NCI-H748 (cell line): Measurements from ENCODE around the gene C11orf71.

Experiments used
- DNase-seq: peaks from one replicate; lab custom pipeline; 2025; ENCODE audit not compliant: unreplicated experiment; lab: John Stamatoyannopoulos, UW

C11orf71 gene

DNA sequence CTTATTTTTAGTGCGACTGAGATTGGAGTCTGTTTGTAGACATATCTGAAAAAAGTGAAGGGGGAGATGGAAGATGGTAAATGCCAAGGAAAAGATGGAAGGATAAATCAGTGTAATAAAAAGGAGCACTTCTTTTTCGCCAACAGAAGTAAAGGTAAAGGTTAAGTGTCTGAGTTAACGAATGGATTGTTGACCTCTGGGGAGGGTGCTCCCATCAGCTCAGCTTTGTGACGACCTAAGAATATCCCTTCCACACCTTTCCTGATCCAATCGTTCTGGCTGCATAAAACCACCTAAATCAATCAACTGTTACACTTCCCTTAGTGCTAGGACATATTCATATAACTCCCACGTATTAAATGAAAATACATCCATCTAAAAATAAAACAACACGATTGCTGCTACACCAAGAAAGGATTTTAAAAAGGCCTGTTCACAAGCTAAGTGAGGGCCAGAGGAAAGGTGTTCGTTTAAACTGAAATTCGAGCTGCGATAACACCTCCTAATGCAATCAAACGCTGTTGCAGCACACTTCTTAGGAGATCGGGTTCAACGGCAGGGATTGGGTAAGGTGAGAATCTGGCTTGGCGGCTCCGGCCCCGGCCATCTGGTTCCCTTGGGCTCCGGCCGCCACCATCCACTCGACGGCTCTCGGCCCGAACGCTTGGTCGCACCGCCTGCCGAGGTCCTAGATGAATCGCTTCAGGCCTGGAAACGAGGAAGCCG, 658 bp downstream of the C11orf71 start:
- peak; percentile 84 for DNase-seq

DNA sequence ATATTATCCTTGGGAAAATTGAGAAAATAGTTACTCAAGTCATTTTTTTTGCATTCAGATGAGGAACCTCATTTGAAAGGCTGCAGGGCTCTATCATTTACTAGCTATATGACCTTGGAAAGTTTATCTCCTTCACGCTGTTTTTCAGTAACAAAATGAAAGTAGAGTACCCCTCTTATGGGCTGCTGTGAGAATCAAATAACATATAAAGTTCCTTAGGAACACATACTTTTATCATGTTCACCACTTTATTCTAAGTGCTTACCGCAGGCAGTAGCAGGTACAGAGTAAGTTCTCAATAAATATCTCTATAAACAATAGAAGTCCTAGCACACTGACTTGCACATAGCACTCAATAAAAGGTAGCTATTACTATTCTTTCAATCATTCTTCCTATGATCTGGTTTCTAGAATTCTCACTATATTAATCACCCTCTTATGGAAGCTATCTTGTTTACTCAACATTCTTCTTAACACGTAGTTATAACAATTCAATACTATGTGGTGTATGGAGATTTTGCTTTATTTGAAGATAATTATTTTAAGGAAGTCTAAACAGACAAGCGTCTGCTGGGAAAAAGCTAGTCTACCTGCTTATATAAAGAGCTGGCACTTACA, 1.9 kb downstream of the C11orf71 start:
- no peak for DNase-seq

DNA sequence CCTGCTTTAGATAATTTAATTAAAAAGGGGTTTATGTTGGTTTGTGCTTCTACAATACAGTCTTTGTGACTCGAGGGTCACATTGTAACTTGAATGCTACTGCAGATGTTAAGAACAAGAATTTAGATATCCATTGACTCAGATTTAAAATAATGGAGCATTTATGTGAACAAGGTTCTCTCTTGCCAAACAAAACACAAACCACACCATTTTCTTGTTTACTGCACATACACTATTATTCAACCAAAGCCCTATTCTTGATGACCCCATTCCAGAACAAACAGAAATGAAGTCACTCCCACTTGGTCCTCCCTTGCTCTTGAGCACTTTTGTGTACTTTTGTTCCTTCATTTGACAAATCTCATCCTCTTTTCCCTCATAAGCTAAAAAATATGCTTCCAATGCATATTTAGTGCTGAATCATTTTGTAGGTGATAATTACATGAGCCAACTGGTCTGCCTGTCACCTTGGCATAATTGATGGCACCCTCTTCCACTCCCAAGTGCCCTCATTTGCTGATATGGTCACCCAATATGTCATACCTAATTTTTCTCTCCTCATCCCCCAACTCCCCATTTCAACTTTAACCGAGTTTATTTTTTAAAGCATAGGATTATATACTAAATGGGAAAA, 2.8 kb downstream of the C11orf71 start:
- no peak for DNase-seq

DNA sequence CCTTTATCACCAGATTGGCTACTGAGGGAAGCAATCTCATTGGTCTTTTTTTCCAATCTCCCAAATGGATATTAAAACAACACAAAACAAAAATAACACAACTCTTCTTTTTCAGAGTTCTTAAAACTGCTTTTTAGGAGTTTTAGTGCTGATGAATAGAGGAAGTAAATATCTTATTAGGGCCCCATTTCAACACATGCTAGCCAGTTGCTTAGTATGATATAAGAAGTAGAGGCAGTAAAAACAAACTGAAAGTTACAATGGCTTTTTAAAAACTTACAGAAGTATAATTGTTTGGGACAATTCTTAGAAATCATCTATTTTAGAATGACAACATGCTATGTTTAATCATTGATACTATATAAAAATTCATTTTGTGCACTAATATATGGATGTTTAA, 3.4 kb downstream of the C11orf71 start:
- no peak for DNase-seq

DNA sequence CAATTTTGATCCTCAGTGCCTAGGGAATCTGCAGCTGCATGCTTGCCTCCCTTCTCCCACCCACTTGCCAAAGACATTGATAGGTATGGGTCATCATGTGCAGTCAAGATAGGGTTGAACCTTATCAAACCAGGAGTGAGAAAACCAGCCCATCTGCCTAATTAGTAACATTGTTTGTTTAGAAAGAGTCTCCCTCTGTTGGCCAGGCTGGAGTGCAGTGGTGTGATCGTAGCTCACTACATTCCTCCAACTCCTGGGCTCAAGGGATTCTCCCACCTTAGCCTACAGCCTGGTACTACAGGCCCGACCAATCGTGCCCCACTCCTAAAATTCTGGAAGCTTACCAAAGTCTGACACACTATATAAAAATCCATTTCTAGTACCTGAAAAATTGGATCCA, 4.6 kb downstream of the C11orf71 start:
- peak; percentile 10 for DNase-seq

DNA sequence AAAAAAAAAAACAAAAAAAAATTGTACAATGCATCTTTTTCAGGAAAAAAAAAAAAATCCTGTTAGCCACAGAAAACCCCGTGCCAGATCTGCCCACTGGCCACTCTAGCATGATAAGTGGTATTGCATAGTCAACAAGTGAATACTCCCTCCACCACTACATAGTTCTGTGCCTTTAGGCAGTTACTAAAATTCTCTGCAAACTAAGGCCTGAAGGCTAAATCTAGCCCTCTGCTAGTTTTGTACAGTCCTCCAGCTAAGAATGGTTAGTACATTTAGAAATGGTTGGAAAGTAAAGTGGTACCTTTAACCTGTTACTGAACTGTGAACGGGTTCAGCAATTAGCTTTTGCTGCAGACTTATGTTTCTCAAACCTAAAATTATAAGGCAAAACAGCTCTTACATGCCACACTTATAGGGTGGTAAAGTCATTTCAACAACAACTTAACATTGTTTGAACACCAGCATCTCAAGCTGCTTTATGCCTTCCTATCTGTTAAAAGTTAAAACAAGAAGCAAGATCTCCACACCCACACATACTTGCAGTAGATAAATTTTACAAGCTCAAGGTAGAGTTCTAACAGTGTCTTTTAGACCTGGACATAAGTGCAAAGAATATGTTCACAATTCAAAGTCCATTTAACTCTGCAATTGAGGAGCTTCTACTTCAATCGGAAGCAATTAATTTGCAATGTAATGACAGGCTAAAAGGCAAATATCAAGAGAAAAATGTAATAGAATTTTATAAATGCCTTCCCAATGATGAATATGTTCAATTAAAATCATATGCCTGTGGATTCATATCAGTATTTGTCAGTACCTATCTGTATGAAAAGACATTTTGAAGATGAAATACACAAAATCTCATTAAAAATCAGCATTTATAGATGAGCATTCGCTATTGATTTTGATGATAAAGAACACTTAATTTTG, 7.3 kb downstream of the C11orf71 start:
- DNase-seq = no peak

DNA sequence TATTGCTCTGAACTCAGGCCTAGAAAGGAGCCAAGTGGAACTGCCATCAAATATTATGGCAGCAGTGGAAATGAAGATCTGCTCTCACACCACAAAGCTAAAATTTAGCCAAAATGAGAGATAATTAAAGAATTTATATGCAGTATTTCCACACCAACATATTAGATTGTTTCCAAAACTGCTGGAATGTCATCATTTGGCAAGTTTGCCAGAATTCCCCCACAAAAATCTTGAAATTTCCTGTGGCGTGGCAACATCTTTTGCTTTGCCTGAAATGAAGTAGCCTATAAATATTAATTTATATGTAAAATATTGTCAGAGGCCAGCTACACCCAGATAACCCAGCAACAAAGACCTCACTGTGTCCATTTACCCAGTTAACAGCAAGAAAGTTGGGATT, 13.8 kb downstream of the C11orf71 start:
- DNase-seq = no peak

DNA sequence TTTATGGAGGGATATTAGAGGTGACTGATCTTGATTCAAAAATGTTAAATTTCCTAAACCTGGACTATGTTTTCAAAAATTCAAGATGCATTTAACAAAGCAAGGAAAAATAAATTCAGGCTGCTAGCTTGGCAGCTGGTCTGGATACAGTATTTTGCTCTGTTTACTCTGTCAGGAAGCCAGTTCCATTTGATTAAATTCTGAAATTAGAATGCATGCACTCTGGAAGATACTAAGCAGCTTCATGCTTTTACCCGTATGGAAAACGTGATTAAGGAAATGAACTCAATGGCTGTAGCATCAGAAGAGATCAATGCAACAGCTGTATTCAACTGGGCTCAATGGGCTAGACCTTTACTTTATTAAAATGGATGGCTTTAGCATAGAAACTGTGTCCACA, 14.2 kb downstream of the C11orf71 start:
- no peak for DNase-seq

DNA sequence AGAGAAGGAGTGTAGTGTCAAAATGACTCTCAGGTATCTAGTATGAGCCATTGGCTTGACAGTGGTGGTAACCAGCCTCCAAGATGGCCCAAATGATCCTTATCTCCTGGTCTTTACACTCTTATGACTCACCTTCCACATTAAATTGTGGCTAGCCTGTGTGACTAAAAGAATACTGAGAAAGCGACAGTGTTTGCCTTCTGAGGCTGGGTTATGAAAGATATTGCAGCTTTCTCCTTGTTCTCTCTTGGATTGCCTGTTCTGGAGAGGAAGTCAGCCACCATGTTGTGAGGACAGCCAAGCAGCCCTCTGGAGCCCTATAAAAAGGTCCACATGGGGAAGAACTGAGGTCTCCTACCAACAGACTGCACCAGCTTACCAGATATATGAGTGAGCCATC, 15.8 kb downstream of the C11orf71 start:
- no peak for DNase-seq

DNA sequence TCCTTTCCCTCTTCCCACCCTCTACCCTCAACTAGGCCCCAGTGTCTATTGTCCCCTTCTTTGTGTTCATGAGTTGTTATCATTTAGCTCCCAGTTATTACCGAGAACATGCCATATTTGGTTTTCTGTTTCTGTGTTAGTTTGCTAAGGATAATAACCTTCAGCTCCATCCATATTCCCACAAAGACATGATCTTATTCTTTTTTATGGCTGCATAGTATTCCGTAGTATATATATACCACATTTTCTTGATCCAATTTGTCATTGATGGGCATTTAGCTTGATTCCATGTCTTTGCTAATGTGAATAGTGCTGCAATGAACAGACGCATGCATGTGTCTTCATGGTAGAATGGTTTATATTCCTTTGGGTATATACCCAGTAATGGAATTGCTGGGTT, 17.8 kb downstream of the C11orf71 start:
- DNase-seq = no peak

DNA sequence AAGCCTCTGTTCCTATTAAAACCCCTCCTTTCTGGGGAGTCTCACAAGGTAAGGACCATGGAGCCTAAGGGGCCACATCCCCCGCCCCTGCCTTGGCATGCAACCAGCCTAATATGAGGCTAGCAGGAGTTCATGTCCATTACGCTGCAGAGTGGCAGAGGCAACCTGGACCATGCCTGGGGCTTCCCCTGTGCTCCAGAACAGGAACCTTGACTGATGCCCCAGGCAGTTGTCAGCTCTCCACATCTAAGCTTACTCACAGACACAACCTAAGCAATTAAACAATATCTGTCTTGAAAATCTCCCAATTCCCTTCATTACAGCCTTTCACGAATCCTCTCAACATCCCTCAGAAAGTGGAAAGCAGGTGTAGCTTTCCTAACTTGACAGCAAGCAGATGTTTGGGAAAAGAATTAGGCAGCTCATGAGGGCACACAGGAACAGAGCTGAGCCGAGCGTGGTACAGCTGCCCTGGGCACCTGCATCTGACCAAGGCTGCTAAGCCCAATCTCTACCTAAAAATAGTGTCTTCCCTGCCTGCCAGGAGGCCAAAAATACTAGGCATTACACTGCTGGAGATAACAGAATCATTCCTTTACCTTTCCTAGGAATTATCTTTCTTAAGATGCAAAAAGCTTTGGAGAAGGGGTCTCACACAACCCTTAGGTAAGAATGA, 20.8 kb downstream of the C11orf71 start:
- DNase-seq = no peak

DNA sequence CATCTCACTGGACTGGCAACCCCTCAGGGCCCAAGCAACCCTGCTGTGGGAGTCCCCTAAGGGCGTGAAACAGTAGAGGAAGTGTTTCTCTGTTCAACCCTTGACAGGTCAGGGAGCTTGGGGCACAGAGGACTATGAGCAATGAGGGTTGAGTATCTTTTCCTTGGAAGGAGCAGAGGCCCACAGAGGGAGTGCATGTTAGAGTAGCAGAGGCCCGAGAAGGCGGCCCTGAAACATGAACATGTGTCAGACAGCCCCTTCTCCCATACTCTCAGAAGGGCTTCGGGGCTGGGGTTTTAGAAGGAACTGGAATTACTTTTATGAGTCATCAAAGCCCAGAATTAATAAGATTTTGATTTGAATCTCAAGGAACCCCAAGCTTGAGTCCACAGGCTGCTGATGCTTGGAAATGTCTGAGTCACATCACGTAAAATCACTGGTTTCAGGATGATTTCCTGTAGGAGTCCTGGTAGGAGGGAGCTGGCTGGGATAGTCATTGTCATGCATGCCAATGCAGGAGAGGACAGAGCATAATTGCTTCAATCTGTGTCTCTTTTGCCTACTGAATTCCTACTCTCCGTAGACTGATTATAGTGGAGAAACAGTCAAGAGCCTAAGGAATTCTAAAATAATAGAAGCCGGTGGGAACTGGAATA, 22.6 kb downstream of the C11orf71 start:
- DNase-seq = no peak

DNA sequence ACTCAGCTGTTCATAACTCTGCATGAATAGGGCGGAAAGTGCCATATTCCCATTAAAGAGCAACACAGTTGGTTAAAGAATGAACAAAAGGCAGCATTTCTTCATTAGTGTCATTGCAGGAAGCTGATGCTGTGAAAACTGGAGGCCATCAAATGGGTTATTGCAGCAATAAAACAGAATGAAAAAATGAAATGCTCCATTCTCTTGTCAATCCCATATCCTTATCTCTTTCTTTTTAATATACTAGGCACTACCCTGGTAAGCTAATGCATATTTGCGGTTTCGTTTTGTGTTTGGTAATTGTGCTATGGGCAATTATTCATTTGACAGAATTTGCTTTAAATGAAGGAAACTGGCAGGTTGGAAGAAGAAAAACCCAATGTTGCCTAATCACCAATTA, 25.3 kb downstream of the C11orf71 start:
- no peak for DNase-seq

DNA sequence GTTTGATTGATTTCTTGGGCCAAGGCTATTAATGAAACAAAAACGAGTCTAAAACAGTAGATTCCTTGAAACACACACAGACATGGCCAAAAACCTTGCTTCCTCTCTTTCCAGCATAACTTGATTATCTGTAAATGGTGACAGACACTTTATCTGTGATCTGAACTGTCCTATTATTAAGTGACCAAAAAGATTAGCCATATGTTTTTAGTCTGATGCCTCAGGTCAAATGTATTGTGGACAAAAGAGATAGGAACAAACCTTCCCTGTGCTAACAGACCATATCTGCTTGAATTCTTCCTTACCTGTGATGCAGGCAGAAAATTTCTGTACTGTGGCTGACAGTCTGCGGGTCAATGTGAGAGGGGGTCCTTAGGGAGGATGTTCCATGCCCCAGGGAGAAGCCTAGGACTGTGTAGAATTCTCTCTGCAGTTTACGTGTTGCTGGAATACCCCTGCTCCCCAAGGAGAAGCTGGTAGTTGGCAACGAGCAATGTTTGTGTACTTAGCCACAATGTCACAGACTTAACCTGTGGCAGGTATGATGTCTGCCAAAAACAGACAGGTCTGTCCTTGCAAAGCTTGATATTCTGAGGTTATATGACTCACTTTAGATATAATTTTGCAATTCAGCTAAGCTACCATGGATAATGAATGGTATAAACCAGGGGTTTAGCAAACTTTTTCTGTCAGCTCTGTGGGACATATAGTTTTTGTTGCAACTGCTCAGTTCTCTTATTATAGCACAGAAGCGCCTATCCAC, 31.2 kb downstream of the C11orf71 start:
- no peak for DNase-seq

DNA sequence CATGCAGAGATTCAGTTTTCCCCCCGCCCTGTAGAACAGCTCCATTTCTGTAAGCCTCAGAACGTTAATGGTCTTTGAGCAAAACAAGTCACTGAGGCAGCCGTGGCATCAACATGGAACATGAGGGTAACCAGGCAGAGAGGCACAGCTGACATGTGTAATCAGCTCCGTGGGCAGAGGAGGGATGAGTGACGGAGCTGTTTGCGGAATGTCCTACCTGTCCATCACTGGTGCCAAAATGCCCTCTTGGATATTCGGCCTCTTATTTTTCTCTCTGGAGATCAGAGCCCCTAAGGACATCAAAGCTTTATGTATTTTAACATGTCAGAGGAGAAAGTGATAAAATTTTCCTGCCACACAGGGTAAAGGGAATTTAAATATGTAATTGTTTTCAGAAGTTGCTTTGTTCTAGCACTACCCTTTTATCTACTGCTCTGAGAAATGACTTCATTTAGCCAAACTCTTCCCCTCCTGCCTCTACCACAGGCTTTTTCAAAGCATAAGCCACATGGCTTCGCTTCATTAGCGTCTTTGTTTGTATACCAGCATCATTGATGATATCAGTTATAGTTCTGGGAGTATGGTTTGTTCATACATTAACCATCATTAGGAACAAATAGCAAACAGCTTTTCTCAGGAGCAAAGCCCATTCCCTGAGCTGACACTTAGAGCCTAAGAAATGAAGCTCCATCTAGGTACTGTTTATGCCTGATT, 32.9 kb downstream of the C11orf71 start:
- DNase-seq = no peak

DNA sequence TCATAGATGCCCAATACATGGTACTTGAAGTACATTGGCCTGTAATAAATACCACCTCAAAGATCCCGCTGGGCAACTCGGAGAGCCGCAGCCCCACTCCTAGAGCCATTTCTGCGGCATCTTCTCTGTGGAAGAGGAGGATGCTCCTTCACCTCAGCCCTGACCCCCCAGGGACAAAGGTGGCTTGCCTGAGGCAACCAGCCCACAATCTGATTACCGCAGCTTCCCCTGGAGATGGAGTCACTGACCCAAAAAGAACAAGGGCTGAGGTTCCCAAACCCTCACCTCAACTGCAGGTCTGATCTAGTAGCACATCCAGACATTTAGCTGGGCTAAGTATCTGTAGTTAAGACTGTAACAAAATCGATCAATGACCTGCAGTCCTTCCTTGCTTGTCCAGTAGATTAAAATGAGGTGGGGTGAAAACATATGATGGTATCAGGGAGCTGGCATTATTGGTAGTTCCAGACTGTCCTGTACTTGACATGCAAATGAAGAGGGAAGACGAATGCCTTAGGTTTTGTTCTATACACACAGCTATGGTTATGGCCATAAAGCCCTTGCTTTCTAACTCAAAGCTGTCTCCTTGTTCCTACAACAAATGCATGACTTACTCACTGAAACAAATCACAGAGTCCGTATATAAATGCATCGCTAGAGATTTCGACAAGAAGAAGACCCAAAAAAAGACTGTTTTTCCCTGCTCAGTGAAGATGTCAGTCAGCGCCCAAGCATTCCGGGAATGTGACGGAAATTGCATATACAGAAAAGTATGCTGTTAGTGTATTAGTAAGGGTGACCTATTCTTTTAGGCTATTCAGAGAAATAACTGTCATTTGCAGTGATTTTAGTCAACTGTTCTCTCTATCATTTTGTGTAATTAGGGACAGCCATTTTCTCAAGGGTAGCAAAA, 33.7 kb downstream of the C11orf71 start:
- no peak for DNase-seq

DNA sequence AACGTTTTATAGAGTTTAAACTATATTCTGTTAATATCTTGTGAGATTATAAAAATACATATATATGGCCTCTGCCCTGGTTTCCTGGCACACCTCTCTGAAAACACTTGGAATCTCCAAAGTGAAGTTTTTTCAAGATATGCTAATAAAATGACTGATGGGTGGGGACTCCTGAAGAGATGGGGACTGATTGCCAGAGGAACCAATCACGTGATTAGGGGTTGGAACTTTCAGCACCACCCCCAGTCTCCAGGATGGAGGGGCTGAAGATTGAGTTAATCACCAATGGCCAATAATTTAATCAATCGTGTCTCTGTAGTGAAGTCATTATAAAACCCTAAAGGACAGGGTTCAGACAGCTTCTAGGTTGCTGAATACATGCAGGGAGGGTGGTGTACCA, 37.4 kb downstream of the C11orf71 start:
- DNase-seq = no peak

DNA sequence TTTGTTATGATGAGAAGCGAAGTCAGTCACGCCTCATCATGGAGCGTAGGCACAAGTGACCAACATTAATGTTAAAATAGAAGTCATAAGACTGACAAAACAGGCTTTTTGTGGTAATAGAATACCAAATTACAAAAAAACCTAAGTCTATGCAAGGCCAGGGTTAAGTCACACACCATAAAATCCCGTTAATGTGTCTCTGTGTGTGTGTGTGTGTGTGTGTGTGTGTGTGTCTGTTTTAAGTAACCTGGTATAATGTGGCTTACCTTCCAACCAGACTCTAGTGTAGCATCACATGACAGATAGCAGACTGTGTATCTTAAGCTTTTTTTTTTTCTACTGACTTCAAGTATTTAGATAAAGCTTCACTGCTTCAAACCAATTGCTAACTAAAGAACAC, 38.0 kb downstream of the C11orf71 start:
- no peak for DNase-seq
